HCT116 (cell line): Measurements from ENCODE around the gene ASB14. TPM values are rescaled to one million over a fixed set of nuclear protein-coding genes. Genes with fewer than 3 reads are reported as not detected.

ENCODE experiments used
- ATAC-seq: fragments of 200-7000 bp; cut with Tn5 transposase; 2 replicates; pipeline ENCODE4 v1.9.1; 2020; ENCODE audit warnings: mild to moderate bottlenecking, moderate library complexity
- BruUV-seq: library from RNA; stranded (reverse); fragments of 400-500 nt; replicated peaks from 2 replicates; lab custom pipeline; 2021; lab: Mats Ljungman, UMichigan
- CTCF ChIA-PET: fragments of 300-600 bp; sonication (Branson Sonifier 250); formaldehyde crosslinking; loops from one replicate; lab custom pipeline; 2021; ENCODE audit warnings: antibody characterized with exemption; lab: Charles Lee
- POLR2A ChIA-PET: fragments of 300-600, 350-600 bp; sonication (Branson Sonifier 250); formaldehyde crosslinking; loops from one replicate; lab custom pipeline; 2021; ENCODE audit warnings: antibody characterized with exemption; lab: Charles Lee
- RAD21 ChIA-PET, 2 experiments: fragments of 300-600 bp; sonication (Branson Sonifier 250); formaldehyde crosslinking; loops; one replicate each; lab custom pipeline; 2023; ENCODE audit warnings: low total read pairs in 2 of 2; ENCODE audit not compliant: uncharacterized antibody in 2 of 2, unreplicated experiment in 2 of 2, low non-redundant PET in 1 of 2; lab: Charles Lee
- DNase-seq: peaks from one replicate; pipeline ENCODE4 v3.0.0-alpha.2; 2010; ENCODE audit warnings: low read depth, low spot score
- H2AFZ ChIP-seq: fragments of 200-600 bp; shearing (Covaris generic), sonication (generic); 2 replicates; pipeline ENCODE4 v1.6.1; 2017; ENCODE audit warnings: low read depth, mixed run types, mixed read lengths, antibody characterized with exemption, low read length; ENCODE audit not compliant: poor library complexity, severe bottlenecking
- H3K27ac ChIP-seq: 2 replicates; pipeline ENCODE4 v1.5.1; 2012; ENCODE audit warnings: low read depth, low read length
- H3K27me3 ChIP-seq: fragments of 200-600 bp; sonication (generic); 2 replicates; pipeline ENCODE4 v1.6.1; 2016; ENCODE audit warnings: mixed run types, low read length, mixed read lengths; ENCODE audit not compliant: insufficient read depth
- H3K36me3 ChIP-seq, 2 experiments: fragments of 200-500 bp in 1 of 2; fragments of 200-600 bp in 1 of 2; sonication (Bioruptor generic) in 1 of 2; sonication (generic) in 1 of 2; 2 replicates each; pipeline versions ENCODE4 v1.5.1 to v1.6.1; 2014 to 2016; ENCODE audit warnings: low read length in 2 of 2, inconsistent platforms in 1 of 2, mixed read lengths in 1 of 2, mixed run types in 1 of 2; ENCODE audit not compliant: insufficient read depth in 2 of 2, control insufficient read depth in 1 of 2
- H3K4me1 ChIP-seq, 2 experiments: fragments of 200-600 bp in 1 of 2; sonication (generic) in 1 of 2; 2 replicates each; pipeline versions ENCODE4 v1.5.1 to v1.6.1; 2012 to 2017; ENCODE audit warnings: low read length in 2 of 2, inconsistent platforms in 1 of 2, mild to moderate bottlenecking in 1 of 2, mixed read lengths in 1 of 2, mixed run types in 1 of 2, moderate library complexity in 1 of 2; ENCODE audit not compliant: insufficient read depth in 2 of 2, control insufficient read depth in 1 of 2
- H3K4me2 ChIP-seq: fragments of 200-600 bp; sonication (generic); 2 replicates; pipeline ENCODE4 v1.6.1; 2017; ENCODE audit warnings: mixed run types, low read length, mixed read lengths
- H3K4me3 ChIP-seq, 2 experiments: fragments of 200-600 bp in 1 of 2; sonication (generic) in 1 of 2; replicated peaks in 1 of 2; 2 replicates each; pipeline ENCODE4 v1.5.1; 2011 to 2016; ENCODE audit warnings: low read length in 2 of 2, control low read depth in 1 of 2, low read depth in 1 of 2, mild to moderate bottlenecking in 1 of 2, mixed read lengths in 1 of 2, mixed run types in 1 of 2
- H3K79me2 ChIP-seq: fragments of 200-600 bp; sonication (generic); 2 replicates; pipeline ENCODE4 v1.6.1; 2017; ENCODE audit warnings: mild to moderate bottlenecking, mixed run types, low read length, moderate library complexity, mixed read lengths; ENCODE audit not compliant: insufficient read depth
- H3K9ac ChIP-seq: fragments of 200-600 bp; sonication (generic); 2 replicates; pipeline ENCODE4 v1.6.1; 2016; ENCODE audit warnings: low read length, mixed read lengths
- H3K9me2 ChIP-seq: fragments of 200-600 bp; sonication (generic), shearing (Covaris generic); 2 replicates; pipeline ENCODE4 v1.6.1; 2017; ENCODE audit warnings: mixed run types, mild to moderate bottlenecking, moderate library complexity; ENCODE audit not compliant: insufficient read depth
- H3K9me3 ChIP-seq, 2 experiments: fragments of 200-500 bp in 1 of 2; fragments of 200-600 bp in 1 of 2; sonication (Bioruptor generic) in 1 of 2; sonication (generic) in 1 of 2; 2 replicates each; pipeline ENCODE4 v1.6.1; 2014 to 2017; ENCODE audit warnings: low read length in 2 of 2, mixed read lengths in 2 of 2, inconsistent platforms in 1 of 2, low read depth in 1 of 2, mild to moderate bottlenecking in 1 of 2, mixed run types in 1 of 2, moderate library complexity in 1 of 2; ENCODE audit not compliant: control insufficient read depth in 1 of 2, insufficient read depth in 1 of 2
- H4K20me1 ChIP-seq: fragments of 200-600 bp; sonication (generic), shearing (Covaris generic); 2 replicates; pipeline ENCODE4 v1.6.1; 2017; ENCODE audit warnings: mixed run types, mild to moderate bottlenecking, moderate library complexity; ENCODE audit not compliant: insufficient read depth
- ATF3 ChIP-seq: IDR thresholded peaks from 2 replicates; pipeline ENCODE4 v1.6.1; 2012
- CTCF ChIP-seq, 3 experiments: fragments of 200-600 bp in 1 of 3; sonication (generic) in 1 of 3; IDR thresholded peaks in 2 of 3; conservative IDR thresholded peaks in 1 of 3; 2 replicates each; pipeline ENCODE4 v1.5.1; 2012 to 2017; ENCODE audit warnings: low read depth in 2 of 3, low read length in 2 of 3, antibody characterized with exemption in 1 of 3, borderline replicate concordance in 1 of 3, control low read depth in 1 of 3, mild to moderate bottlenecking in 1 of 3, mixed read lengths in 1 of 3, mixed run types in 1 of 3, moderate library complexity in 1 of 3; ENCODE audit not compliant: insufficient read depth in 1 of 3
- ELF1 ChIP-seq: IDR thresholded peaks from 2 replicates; pipeline ENCODE4 v1.6.1; 2012; ENCODE audit warnings: low read depth, borderline replicate concordance
- EZH2phosphoT487 ChIP-seq: fragments of 200-600 bp; IDR thresholded peaks from 2 replicates; pipeline ENCODE4 v1.6.1; 2018; ENCODE audit warnings: antibody characterized with exemption, borderline replicate concordance
- JUND ChIP-seq: IDR thresholded peaks from 2 replicates; pipeline ENCODE4 v1.6.1; 2012
- POLR2AphosphoS5 ChIP-seq: IDR thresholded peaks from 2 replicates; pipeline ENCODE4 v1.6.1; 2011; ENCODE audit warnings: mild to moderate bottlenecking, low read depth, low read length, moderate library complexity
- RAD21 ChIP-seq: IDR thresholded peaks from 2 replicates; pipeline ENCODE4 v1.6.1; 2012; ENCODE audit warnings: low read depth, mild to moderate bottlenecking
- SIN3A ChIP-seq: IDR thresholded peaks from 2 replicates; pipeline ENCODE4 v1.6.1; 2012; ENCODE audit warnings: low read depth
- SP1 ChIP-seq: IDR thresholded peaks from 2 replicates; pipeline ENCODE4 v1.6.1; 2012; ENCODE audit warnings: low read depth
- TCF7L2 ChIP-seq: IDR thresholded peaks from 2 replicates; pipeline ENCODE4 v1.7.0; 2011; ENCODE audit warnings: borderline replicate concordance, inconsistent platforms; ENCODE audit not compliant: insufficient read depth, insufficient read length; ENCODE audit errors: extremely low read depth
- YY1 ChIP-seq: IDR thresholded peaks from 2 replicates; pipeline ENCODE4 v1.6.1; 2011; ENCODE audit warnings: low read length, low read depth, moderate library complexity, mild to moderate bottlenecking; ENCODE audit not compliant: insufficient replicate concordance; ENCODE audit errors: extremely low read depth
- ZBTB33 ChIP-seq: IDR thresholded peaks from 2 replicates; pipeline ENCODE4 v1.6.1; 2011; ENCODE audit warnings: mild to moderate bottlenecking, low read length, moderate library complexity; ENCODE audit not compliant: insufficient replicate concordance; ENCODE audit errors: extremely low read depth
- ZFX ChIP-seq: fragments of 450-650 bp; IDR thresholded peaks from 2 replicates; pipeline ENCODE4 v1.6.1; 2017
- ZNF274 ChIP-seq: fragments of 200-500 bp; sonication (Bioruptor generic); IDR thresholded peaks from 2 replicates; pipeline ENCODE4 v1.6.1; 2014; ENCODE audit warnings: mild to moderate bottlenecking, low read depth, low read length, inconsistent platforms
- intact Hi-C: fragments of 100-400 bp; cut with micrococcal nuclease; formaldehyde crosslinking; loops from 2 replicates; pipeline ENCODE4 v1.10.0; 2022
- total RNA-seq: library from RNA; stranded (reverse); gene quantifications from one replicate; pipeline ENCODE4 v1.2.1, GENCODE V29; 2021; ENCODE audit not compliant: unreplicated experiment

The ASB14 gene
- total RNA-seq, 1 experiment from 2014 or later, result not detected

GRCh38 chr3:57234613-57235575, 57.6 kb downstream of the ASB14 start:
- no peak overlapping the region for H3K4me3 ChIP-seq
- no peaks in the 10 kb centered on the region for H3K27me3 ChIP-seq
- ATAC-seq, result no peak
- H3K9ac ChIP-seq, result no peak overlapping the region
- H3K36me3 ChIP-seq, result peaks cover 5 to 14% of the 10 kb centered on the region in 2 experiments
- intact Hi-C loops, result no loop called here
- H4K20me1 ChIP-seq, result no peaks in the 10 kb centered on the region
- DNase-seq, result no peak
- ChIA-PET RAD21 (no interaction called here), POLR2A (no interaction called here), CTCF (no interaction called here)
- H3K4me1 ChIP-seq, result peaks cover 2 to 7% of the 10 kb centered on the region in 2 experiments
- peaks cover 57% of the 10 kb centered on the region for H3K79me2 ChIP-seq
- BruUV-seq, result no TSS peak
- H3K4me2 ChIP-seq, result no peak overlapping the region
- H3K9me2 ChIP-seq, result no peaks in the 10 kb centered on the region
- H2AFZ ChIP-seq, result no peak overlapping the region
- no peaks in the 10 kb centered on the region for H3K9me3 ChIP-seq
- no peak for TF ChIP-seq RAD21
- no peak for TF ChIP-seq CTCF (IDR thresholded peaks at IDR 0.05 in 2 of 3, conservative IDR thresholded peaks at IDR 0.05 in 1 of 3; ENCODE audit: borderline replicate concordance in 1 of 3, insufficient read depth in 1 of 3, low read depth in 2 of 3, low read length in 2 of 3)
- no peak for TF ChIP-seq SIN3A
- TF ChIP-seq TCF7L2, result no peak
- TF ChIP-seq ZBTB33, result no peak
- no peak for TF ChIP-seq ZFX
- no peak for TF ChIP-seq JUND
- TF ChIP-seq YY1, result no peak
- TF ChIP-seq EZH2phosphoT487, result no peak
- no peak for TF ChIP-seq SP1
- no peak for TF ChIP-seq ATF3
- TF ChIP-seq POLR2AphosphoS5, result no peak
- no peak for TF ChIP-seq ZNF274
- no peak for TF ChIP-seq ELF1
- H3K27ac ChIP-seq, result no peak overlapping the region
